Mucosa of stomach (tissue), 1 donor: ENCODE results near the gene TRMT1L.

Experiments used
- H3K27me3 ChIP-seq: one replicate; pipeline ENCODE4 v1.7.0; 2013; ENCODE audit warnings: mild to moderate bottlenecking, low read length; ENCODE audit not compliant: control insufficient read depth, insufficient read depth
- H3K36me3 ChIP-seq: one replicate; pipeline ENCODE4 v1.7.0; 2013; ENCODE audit warnings: low read length; ENCODE audit not compliant: control insufficient read depth, insufficient read depth
- H3K4me1 ChIP-seq: one replicate; pipeline ENCODE4 v1.7.0; 2013; ENCODE audit warnings: mild to moderate bottlenecking, low read length; ENCODE audit not compliant: control insufficient read depth, insufficient read depth
- H3K4me3 ChIP-seq: one replicate; pipeline ENCODE4 v1.7.0; 2013; ENCODE audit warnings: low read length
- H3K9ac ChIP-seq: one replicate; pipeline ENCODE4 v1.7.0; 2013; ENCODE audit warnings: mild to moderate bottlenecking, low read length, moderate library complexity
- H3K9me3 ChIP-seq: one replicate; pipeline ENCODE4 v1.7.0; 2013; ENCODE audit warnings: mild to moderate bottlenecking, low read length, moderate library complexity; ENCODE audit not compliant: control insufficient read depth
- donor health status: Pancreatic carcinoma.

Gene TRMT1L

GRCh38 chr1:185108321-185108720, 48.4 kb downstream of the TRMT1L start:
- H3K9ac ChIP-seq: no peak overlapping the region
- no peaks in the 10 kb centered on the region for H3K27me3 ChIP-seq
- no peaks in the 10 kb centered on the region for H3K9me3 ChIP-seq
- no peaks in the 10 kb centered on the region for H3K36me3 ChIP-seq
- no peak overlapping the region for H3K4me3 ChIP-seq
- no peaks in the 10 kb centered on the region for H3K4me1 ChIP-seq

DNA sequence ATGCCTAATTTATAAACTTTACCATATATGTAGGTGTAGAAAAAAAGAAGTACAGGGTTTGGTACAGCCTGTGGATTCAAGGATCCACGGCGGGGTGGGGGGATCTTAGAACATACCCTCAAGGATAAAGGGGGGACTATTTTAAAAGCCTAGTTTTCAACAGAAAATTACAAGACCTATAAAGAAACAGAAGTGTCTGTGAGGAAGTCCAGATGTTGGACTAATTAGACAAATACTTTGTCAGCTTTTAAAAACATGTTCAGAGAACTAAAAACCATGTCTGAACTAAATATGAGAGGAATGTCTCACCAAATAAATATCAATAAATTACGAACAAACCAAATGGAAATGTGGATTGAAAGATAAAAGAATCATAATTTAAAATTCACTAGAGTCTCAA, 51.6 kb downstream of the TRMT1L start:
- H3K36me3 ChIP-seq: no peaks in the 10 kb centered on the region
- no peak overlapping the region for H3K4me3 ChIP-seq
- no peaks in the 10 kb centered on the region for H3K27me3 ChIP-seq
- H3K4me1 ChIP-seq: no peaks in the 10 kb centered on the region
- no peak overlapping the region for H3K9ac ChIP-seq
- no peaks in the 10 kb centered on the region for H3K9me3 ChIP-seq

DNA sequence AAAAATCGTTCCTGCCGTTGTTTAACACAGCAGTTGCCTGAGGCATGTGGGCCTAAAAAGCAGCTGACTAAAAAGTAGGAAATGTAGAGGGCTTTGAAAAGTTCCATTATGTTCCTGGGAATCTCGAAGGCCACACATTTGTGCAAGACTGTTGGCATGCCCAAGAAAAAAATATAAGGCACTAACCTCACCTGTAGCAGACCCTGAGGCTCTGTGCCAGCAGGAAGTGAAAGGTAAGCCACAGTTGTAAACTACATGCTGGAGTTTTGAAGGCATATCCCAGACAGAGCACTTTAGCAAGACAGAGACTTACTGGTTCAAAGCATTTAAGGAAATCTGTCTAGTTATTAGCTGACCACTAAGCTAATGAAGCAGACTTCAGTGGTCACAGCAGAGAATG, 52.7 kb downstream of the TRMT1L start:
- Histone ChIP-seq H3K36me3 (no peaks in the 10 kb centered on the region), H3K9ac (no peak overlapping the region), H3K4me1 (no peaks in the 10 kb centered on the region), H3K4me3 (no peak overlapping the region), H3K9me3 (no peaks in the 10 kb centered on the region), H3K27me3 (no peaks in the 10 kb centered on the region)

- Histone ChIP-seq H3K36me3 (no peaks in the 10 kb centered on the region), H3K4me3 (no peak overlapping the region), H3K27me3 (no peaks in the 10 kb centered on the region), H3K4me1 (no peaks in the 10 kb centered on the region), H3K9ac (no peak overlapping the region), H3K9me3 (no peaks in the 10 kb centered on the region)
Measured at GRCh38 chr1:185096531-185096930, 60.2 kb downstream of the TRMT1L start.

GRCh38 chr1:185094761-185095160, 62.0 kb downstream of the TRMT1L start:
- Histone ChIP-seq H3K27me3 (no peaks in the 10 kb centered on the region), H3K9ac (no peak overlapping the region), H3K36me3 (no peaks in the 10 kb centered on the region), H3K4me1 (no peaks in the 10 kb centered on the region), H3K9me3 (no peaks in the 10 kb centered on the region), H3K4me3 (no peak overlapping the region)

DNA sequence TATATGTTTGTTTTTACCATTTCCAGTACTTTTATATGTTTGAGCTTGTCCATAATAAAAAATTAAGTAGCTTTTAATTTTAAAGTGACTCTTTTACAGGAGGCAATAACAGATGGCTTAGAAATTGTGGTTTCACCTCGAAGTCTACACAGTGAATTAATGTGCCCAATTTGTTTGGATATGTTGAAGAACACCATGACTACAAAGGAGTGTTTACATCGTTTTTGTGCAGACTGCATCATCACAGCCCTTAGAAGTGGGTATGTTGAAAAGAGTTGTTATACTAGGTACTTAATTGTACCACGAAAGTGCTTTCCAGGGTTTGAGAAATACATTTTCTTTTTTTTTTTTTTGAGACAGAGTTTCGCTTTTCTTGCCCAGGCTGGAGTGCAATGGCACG, 65.3 kb downstream of the TRMT1L start:
- Histone ChIP-seq H3K36me3 (no peaks in the 10 kb centered on the region), H3K9ac (no peak overlapping the region)

DNA sequence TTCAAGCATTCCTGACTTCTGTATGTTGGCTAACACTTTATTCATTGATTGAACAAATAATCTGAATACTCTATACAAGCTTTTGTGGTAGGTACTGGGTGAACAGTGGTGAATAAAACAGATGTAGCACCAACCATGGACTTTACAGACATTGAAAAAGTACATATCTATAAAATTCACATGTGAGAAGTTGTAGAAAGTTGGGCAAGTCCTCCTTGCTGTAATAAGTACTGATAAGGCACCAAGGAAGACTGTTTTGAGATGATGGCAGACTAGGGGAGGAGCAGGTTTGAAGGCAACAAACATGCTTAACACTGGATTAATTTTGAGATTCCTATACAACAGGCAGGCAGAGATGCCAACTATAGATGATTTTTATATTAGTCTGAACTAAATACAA, 69.0 kb downstream of the TRMT1L start:
- Histone ChIP-seq H3K36me3 (no peaks in the 10 kb centered on the region), H3K27me3 (no peaks in the 10 kb centered on the region), H3K9me3 (no peaks in the 10 kb centered on the region), H3K4me3 (no peak overlapping the region), H3K9ac (no peak overlapping the region), H3K4me1 (no peaks in the 10 kb centered on the region)

More for the DNA sequence above, 65.3 kb downstream of the TRMT1L start:
- H3K9me3 ChIP-seq: no peaks in the 10 kb centered on the region
- no peaks in the 10 kb centered on the region for H3K4me1 ChIP-seq
- H3K4me3 ChIP-seq: no peak overlapping the region
- no peaks in the 10 kb centered on the region for H3K27me3 ChIP-seq

DNA sequence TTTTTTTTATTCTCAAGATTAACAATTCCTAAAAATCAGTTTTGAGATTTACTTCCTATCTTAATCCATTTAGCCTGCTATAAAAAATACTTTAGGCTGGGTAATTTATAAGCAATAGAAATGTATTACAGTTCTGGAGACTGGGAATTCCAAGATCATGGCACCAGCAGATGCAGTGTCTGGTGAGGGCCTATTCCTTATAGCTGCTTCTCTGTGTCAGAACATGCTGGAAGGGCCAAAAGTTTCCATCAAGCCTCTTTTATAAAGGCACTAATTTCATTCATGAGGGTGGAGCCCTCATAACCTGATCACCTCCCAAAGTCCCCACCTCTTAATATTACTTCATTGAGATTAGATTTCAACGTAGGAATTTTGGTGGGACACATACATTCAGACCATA, 69.7 kb downstream of the TRMT1L start:
- no peaks in the 10 kb centered on the region for H3K27me3 ChIP-seq
- no peak overlapping the region for H3K4me3 ChIP-seq
- H3K9ac ChIP-seq: no peak overlapping the region
- no peaks in the 10 kb centered on the region for H3K36me3 ChIP-seq
- no peaks in the 10 kb centered on the region for H3K9me3 ChIP-seq
- no peaks in the 10 kb centered on the region for H3K4me1 ChIP-seq

DNA sequence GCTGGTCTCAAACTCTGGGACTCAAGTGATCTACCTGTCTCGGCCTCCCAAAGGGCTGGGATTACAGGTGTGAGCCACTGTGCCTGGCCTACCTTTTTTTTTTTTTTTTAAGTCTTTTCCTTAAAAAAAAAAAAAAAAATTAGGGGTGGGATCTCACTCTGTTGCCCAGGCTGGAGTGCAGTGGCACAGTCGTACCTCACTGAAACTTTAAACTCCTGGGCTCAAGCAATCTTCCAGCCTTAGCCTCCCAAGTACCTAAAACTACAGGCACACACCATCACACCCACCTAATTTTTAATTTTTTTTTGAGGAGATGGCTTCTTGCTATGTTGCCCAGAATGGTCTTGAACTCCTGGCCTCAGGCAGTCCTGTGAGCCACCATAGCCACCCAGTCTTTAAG, 72.9 kb downstream of the TRMT1L start:
- Histone ChIP-seq H3K36me3 (no peaks in the 10 kb centered on the region), H3K9me3 (no peaks in the 10 kb centered on the region), H3K27me3 (no peaks in the 10 kb centered on the region), H3K4me3 (no peak overlapping the region), H3K4me1 (no peaks in the 10 kb centered on the region), H3K9ac (no peak overlapping the region)

- Histone ChIP-seq H3K27me3 (no peaks in the 10 kb centered on the region), H3K9ac (no peak overlapping the region), H3K9me3 (no peaks in the 10 kb centered on the region), H3K4me3 (no peak overlapping the region), H3K4me1 (no peaks in the 10 kb centered on the region), H3K36me3 (no peaks in the 10 kb centered on the region)
Measured at GRCh38 chr1:185080422-185080821, 76.3 kb downstream of the TRMT1L start.

DNA sequence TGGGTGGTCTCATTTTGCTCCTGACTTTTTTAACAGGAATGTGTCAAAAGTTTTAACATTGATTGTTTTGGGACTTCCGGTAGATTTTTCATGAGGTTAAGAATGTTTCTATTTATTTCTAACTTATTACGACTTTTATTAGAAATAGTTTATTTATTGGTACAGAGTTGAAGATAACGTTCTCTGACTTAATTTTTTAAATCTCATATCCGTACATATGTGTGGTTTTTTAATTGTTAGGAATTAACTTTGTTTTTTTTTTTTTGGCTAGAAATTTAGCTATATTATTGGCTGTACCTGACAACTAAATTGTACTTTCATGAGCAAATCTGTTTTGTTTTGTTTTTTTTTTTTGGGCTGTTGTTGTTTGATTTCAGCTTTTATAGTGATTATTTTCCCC, 79.4 kb downstream of the TRMT1L start:
- no peak overlapping the region for H3K9ac ChIP-seq
- H3K4me3 ChIP-seq: no peak overlapping the region
- H3K27me3 ChIP-seq: no peaks in the 10 kb centered on the region
- H3K4me1 ChIP-seq: no peaks in the 10 kb centered on the region
- H3K9me3 ChIP-seq: no peaks in the 10 kb centered on the region
- no peaks in the 10 kb centered on the region for H3K36me3 ChIP-seq

GRCh38 chr1:185075476-185075875, 81.3 kb downstream of the TRMT1L start:
- Histone ChIP-seq H3K4me3 (no peak overlapping the region), H3K27me3 (no peaks in the 10 kb centered on the region), H3K9me3 (no peaks in the 10 kb centered on the region), H3K4me1 (no peaks in the 10 kb centered on the region), H3K9ac (no peak overlapping the region), H3K36me3 (no peaks in the 10 kb centered on the region)

DNA sequence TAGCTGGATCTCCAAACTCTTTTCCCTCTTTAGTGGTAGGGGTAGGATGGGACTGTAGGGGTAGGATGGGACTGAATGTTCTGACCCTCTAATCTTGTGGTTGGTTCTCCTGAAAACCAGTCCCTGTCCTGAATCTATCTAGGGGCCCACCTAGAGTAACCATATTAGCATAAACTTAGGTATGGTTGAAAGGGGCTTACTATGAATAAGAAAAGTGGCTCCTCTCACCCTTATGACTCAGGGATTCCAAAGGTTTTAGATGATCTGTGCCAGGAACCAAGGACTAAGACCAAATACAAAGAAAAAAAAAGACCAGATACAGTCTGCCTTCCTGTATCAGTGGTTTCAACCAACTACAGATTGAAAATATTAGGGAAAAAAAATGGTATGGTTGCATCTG, 82.4 kb downstream of the TRMT1L start:
- Histone ChIP-seq H3K9me3 (no peaks in the 10 kb centered on the region), H3K9ac (no peak overlapping the region), H3K4me1 (no peaks in the 10 kb centered on the region), H3K36me3 (no peaks in the 10 kb centered on the region), H3K4me3 (no peak overlapping the region), H3K27me3 (no peaks in the 10 kb centered on the region)
